Cerebellar nuclear complex (tissue), 1 donor: ENCODE results near the gene OSBP2.

Source experiments
- DNase-seq, 2 experiments: peaks; one replicate each; lab custom pipeline; 2025; lab: John Stamatoyannopoulos, UW

Gene OSBP2

GRCh38 chr22:30841273-30841672 is 146.6 kb downstream of the OSBP2 start:
- no peak for DNase-seq

GRCh38 chr22:30843245-30843644 is 148.6 kb downstream of the OSBP2 start:
- DNase-seq: no peak

GRCh38 chr22:30847583-30847982 is 152.9 kb downstream of the OSBP2 start:
- no peak for DNase-seq

DNA sequence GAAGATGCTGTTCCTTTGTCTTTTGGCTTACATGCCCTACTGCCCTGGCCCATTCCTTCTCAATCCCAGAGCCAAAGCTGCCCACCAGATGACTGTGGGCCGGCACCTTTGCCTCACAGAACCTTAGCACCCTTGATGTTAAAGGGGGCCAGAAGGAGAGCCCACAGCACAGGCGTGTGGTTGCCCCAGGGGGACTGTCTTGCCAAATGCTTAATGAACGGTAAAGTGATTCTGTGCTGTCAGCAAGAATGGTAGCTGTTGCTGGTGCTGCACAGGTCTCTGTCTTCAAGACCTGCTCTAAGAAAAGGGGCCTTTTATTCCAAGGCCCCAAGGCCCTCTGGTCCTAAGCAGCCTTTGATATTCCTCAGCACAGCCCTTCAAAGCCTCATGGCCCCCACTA is 160.6 kb downstream of the OSBP2 start:
- no peak for DNase-seq

DNA sequence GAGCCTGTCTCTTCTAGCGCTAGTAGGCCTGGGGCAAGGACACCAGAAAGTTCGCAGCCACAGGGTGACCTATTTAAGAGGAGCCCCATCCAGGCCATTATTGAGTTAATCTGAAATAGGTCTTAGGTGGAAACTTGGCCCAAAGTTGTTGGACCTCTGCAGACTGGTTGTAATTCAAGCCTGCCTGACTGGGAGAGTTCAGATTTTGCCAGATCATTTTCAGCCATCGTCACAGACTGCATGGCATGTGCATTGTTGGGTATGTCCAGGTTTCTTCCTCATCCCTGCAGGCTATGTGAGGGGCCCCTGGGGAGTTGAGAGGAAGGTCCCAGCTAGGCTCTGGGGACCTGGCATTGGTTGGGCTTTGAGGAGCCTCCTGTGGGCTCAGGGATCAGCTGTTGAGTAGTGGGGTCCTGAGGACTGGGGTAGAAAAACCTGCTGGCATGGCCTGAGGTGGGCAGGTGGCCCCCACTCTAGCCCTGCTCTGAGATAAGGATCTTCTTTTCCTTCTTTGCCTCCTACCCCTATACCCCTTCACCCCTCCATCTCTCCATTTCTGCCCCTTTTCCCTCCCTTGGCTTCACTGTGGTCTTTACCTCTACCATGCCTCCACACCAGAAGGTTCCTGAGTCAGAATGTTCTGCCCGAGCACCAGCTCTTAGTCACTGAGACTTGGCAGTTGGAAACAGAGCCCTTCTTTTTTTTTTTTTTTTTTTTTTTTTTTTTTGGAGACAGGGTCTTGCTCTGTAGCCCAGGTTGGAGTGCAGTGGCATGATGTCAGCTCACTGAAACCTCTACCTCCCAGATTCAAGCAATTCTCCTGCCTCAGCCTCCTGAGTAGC is 161.2 kb downstream of the OSBP2 start:
- no peak for DNase-seq

DNA sequence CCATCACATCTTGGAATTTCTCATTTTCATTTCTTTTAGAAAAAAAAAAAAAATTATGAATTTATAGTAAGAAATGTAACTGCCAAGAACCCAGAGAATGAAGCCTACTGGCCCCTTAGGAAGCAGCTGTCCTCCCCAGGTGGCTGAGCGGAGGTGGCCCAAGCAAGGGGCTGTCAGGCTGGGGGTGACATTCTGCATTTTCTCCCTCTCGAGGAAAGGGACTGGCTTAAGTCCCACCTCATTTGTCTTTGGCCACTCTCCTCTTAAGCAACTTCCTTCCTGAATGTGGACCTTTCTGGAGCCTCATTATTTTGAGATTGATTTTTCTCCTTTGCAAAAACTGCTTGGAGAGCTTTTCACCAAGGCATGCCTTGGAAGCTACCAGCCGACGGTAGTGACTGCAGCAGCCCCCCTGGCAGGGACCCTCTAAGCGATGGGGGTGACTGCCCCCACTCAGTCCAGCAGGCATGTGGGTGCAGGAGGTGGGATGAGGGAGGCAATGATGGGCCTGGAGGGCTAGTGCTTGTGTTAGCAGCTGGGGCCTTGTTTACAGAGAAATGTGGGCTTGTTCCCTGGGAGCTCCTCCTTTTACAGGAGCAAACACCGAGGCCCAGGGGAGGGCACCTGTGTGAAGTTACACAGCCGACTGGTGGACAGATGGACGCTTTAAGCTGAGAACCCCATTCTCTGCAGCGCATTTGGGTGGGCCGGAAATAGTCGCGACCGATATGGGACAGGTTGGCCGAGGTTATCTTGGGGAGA is 162.2 kb downstream of the OSBP2 start:
- no peak for DNase-seq

- no peak for DNase-seq
Measured at GRCh38 chr22:30857791-30858190, 163.1 kb downstream of the OSBP2 start.

DNA sequence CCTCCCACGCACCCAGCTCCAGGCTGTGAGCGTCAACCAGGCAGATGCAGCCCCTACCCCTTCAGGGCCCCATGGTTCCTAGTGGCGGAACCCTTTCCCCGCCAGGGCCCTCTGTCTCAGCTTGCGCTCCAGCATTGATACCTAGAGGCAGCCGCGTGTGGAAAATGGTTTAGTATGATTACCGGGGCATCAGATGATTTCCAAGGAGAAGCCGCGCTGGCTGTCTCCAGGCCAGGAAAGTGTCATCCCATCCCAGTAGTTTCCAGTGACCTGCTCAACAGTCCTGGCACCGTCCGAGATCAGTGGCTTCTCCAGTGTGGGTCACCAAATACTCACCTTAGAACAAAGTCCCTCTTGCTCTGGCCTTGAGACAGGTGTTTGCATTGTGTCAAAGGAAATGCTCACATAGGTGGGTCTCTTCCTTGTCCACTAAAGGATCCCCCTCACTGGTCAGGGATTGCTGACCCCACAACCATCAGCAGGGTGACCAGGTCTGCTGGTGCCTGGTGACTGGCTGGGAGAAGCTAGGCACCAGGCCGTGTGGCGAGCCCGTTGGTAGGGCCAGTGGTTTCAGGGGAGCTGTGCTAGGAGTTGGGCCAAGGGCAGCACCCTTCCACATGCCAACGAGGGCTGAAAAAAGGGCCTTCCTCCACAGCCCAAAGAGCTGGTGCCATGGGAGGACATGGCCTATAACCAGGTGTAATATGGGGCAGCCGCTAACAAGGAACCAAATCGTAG is 164.5 kb downstream of the OSBP2 start:
- DNase-seq: no peak

- no peak for DNase-seq
Measured at GRCh38 chr22:30859714-30860095, 165.0 kb downstream of the OSBP2 start.

- no peak for DNase-seq
Measured at GRCh38 chr22:30860176-30861105, 165.8 kb downstream of the OSBP2 start.

GRCh38 chr22:30861131-30861530 is 166.5 kb downstream of the OSBP2 start:
- DNase-seq: no peak

GRCh38 chr22:30861688-30862552 is 167.2 kb downstream of the OSBP2 start:
- DNase-seq: no peak

GRCh38 chr22:30863081-30863833 is 168.6 kb downstream of the OSBP2 start:
- no peak for DNase-seq

- DNase-seq: no peak
Measured at GRCh38 chr22:30864441-30865420, 170.1 kb downstream of the OSBP2 start.

GRCh38 chr22:30865656-30866055 is 171.0 kb downstream of the OSBP2 start:
- no peak for DNase-seq

DNA sequence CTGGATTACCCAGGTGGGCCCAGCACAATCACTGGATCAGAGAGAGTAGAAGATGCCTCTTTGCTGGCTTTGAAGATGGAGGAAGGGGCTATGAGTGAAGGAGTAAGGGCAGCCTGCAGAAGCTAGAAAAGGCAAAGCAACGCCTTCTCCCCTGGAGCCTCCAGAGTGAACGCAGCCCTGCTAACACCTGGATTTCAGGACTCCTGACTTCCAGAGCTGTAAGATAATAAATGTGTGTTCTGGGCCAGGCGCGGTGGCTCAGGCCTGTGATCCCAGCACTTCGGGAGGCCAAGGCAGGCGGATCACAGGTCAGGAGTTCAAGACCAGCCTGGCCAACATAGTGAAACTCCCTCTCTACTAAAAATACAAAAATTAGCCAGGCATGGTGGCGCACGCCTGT is 171.5 kb downstream of the OSBP2 start:
- no peak for DNase-seq

- no peak for DNase-seq
Measured at GRCh38 chr22:30866811-30867271, 172.2 kb downstream of the OSBP2 start.
